ENCODE measurements around the gene SLC4A9. TPM values are rescaled to one million over a fixed set of nuclear protein-coding genes. Genes with fewer than 3 reads are reported as not detected.

Gene SLC4A9
- total RNA-seq, 2 experiments from 2014 or later, result not detected

GRCh38 chr5:140363631-140364471 lies 3.9 kb downstream of the SLC4A9 start:
- peaks cover 12% of the 10 kb centered on the region for H3K4me1 ChIP-seq (ENCODE audit: insufficient read depth, low read length)
- H3K27me3 ChIP-seq (ENCODE audit: control insufficient read depth in 1 of 2, insufficient read depth in 2 of 2, low read length in 2 of 2), result no peaks in the 10 kb centered on the region
- peaks cover 6% of the 10 kb centered on the region for H3K4me1 Mint-ChIP-seq (ENCODE audit: low read depth)
- no peaks in the 10 kb centered on the region for H3K36me3 ChIP-seq (ENCODE audit: insufficient read depth, low read length)
- no peaks in the 10 kb centered on the region for H3K27me3 Mint-ChIP-seq
- no peaks in the 10 kb centered on the region for H3K36me3 Mint-ChIP-seq (ENCODE audit: low read depth)
- ChIA-PET CTCF (interaction anchor here (0.6 to 1.6 kb wide), 22 partner anchors 9 to 358 kb away, joined by 3 to 12 read pairs (median 4); partner anchors contain the start of genes HBEGF and PFDN1), POLR2A (no interaction called here)
- ATAC-seq (ENCODE audit: poor library complexity), result no peak
- H3K4me3 ChIP-seq (ENCODE audit: low read length), result peak overlapping the region; percentile 36
- no peak overlapping the region for H3K4me3 Mint-ChIP-seq
- no peak overlapping the region for H3K27ac Mint-ChIP-seq
- H3K9me3 Mint-ChIP-seq, result no peaks in the 10 kb centered on the region
- H3K27ac ChIP-seq (ENCODE audit: low read depth in 1 of 2, low read length in 2 of 2), result no peak overlapping the region
- intact Hi-C loops (cut with DNase I, micrococcal nuclease), result loop anchor here in 1 of 2 experiments (2.0 kb wide), 1 partner anchor 359 kb away; no protein-coding TSS in a partner anchor
- H3K9me3 ChIP-seq (ENCODE audit: control insufficient read depth in 1 of 2, insufficient read depth in 1 of 2, low read length in 2 of 2), result no peaks in the 10 kb centered on the region
- DNase-seq, result no peak
- TF ChIP-seq CTCF (IDR thresholded peaks at IDR 0.05), result no peak

- DNase-seq (no peak), ATAC-seq (ENCODE audit: poor library complexity) (no peak)
- no peaks in the 10 kb centered on the region for H3K27me3 Mint-ChIP-seq
- peaks cover 6% of the 10 kb centered on the region for H3K4me1 Mint-ChIP-seq (ENCODE audit: low read depth)
- H3K36me3 ChIP-seq (ENCODE audit: insufficient read depth, low read length), result no peaks in the 10 kb centered on the region
- ChIA-PET CTCF (interaction anchor here (1.2 kb wide), 1 partner anchor 118 kb away, joined by 3 read pairs; no protein-coding TSS in a partner anchor), POLR2A (no interaction called here)
- no peaks in the 10 kb centered on the region for H3K27me3 ChIP-seq (ENCODE audit: control insufficient read depth in 1 of 2, insufficient read depth in 2 of 2, low read length in 2 of 2)
- no peak overlapping the region for H3K4me3 ChIP-seq (ENCODE audit: low read length)
- peaks cover 12% of the 10 kb centered on the region for H3K4me1 ChIP-seq (ENCODE audit: insufficient read depth, low read length)
- no peaks in the 10 kb centered on the region for H3K9me3 Mint-ChIP-seq
- TF ChIP-seq CTCF (IDR thresholded peaks at IDR 0.05), result no peak
- no peaks in the 10 kb centered on the region for H3K9me3 ChIP-seq (ENCODE audit: control insufficient read depth in 1 of 2, insufficient read depth in 1 of 2, low read length in 2 of 2)
- no peaks in the 10 kb centered on the region for H3K36me3 Mint-ChIP-seq (ENCODE audit: low read depth)
- no peak overlapping the region for H3K4me3 Mint-ChIP-seq
- H3K27ac Mint-ChIP-seq, result no peak overlapping the region
- intact Hi-C loops (cut with DNase I, micrococcal nuclease), result no loop called here
- no peak overlapping the region for H3K27ac ChIP-seq (ENCODE audit: low read depth in 1 of 2, low read length in 2 of 2)
Measured at GRCh38 chr5:140364472-140364765, 4.4 kb downstream of the SLC4A9 start.

- Histone ChIP-seq H3K36me3 (ENCODE audit: insufficient read depth, low read length) (no peaks in the 10 kb centered on the region), H3K27ac (ENCODE audit: low read depth in 1 of 2, low read length in 2 of 2) (no peak overlapping the region), H3K9me3 (ENCODE audit: control insufficient read depth in 1 of 2, insufficient read depth in 1 of 2, low read length in 2 of 2) (no peaks in the 10 kb centered on the region), H3K27me3 (ENCODE audit: control insufficient read depth in 1 of 2, insufficient read depth in 2 of 2, low read length in 2 of 2) (no peaks in the 10 kb centered on the region), H3K4me3 (ENCODE audit: low read length) (no peak overlapping the region), H3K4me1 (ENCODE audit: insufficient read depth, low read length) (peaks cover 12% of the 10 kb centered on the region)
- no peak for TF ChIP-seq CTCF (IDR thresholded peaks at IDR 0.05)
- Mint-ChIP-seq H3K36me3 (ENCODE audit: low read depth) (no peaks in the 10 kb centered on the region), H3K4me3 (no peak overlapping the region), H3K27ac (no peak overlapping the region), H3K9me3 (no peaks in the 10 kb centered on the region), H3K27me3 (no peaks in the 10 kb centered on the region), H3K4me1 (ENCODE audit: low read depth) (peaks cover 6% of the 10 kb centered on the region)
- POLR2A ChIA-PET, result no interaction called here
- DNase-seq, result no peak
- CTCF ChIA-PET, result interaction anchor here (1.6 kb wide), 1 partner anchor 120 kb away, joined by 4 read pairs; no protein-coding TSS in a partner anchor
- intact Hi-C loops (cut with DNase I, micrococcal nuclease), result no loop called here
- no peak for ATAC-seq (ENCODE audit: poor library complexity)
Measured at GRCh38 chr5:140365282-140365681, 5.3 kb downstream of the SLC4A9 start.

Measured in CD4-positive, alpha-beta T cell (primary cell).